Head of caudate nucleus (tissue), 42 donors: ENCODE measurements around the gene NDUFS5.
"Not testable (repeated sequence)": the region's sequence is repeated elsewhere in the genome, so short reads cannot be mapped to it uniquely, and the experiment has no call there.

ENCODE experiments used
- DNase-seq, 42 donors: peaks; one replicate each; pipeline versions ENCODE4 v3.0.0 to v3.0.0-alpha.2; 2020 to 2021; ENCODE audit warnings: mixed read lengths in 7 of 42
- intact Hi-C: fragments of 100-400 bp; cut with DNase I; formaldehyde crosslinking; loops from one replicate; pipeline ENCODE4 v1.15.0; 2022

NDUFS5 gene

GRCh38 chr1:39006287-39006686, 19.9 kb upstream of the NDUFS5 start:
- intact Hi-C loops: no loop called here
- no peak for DNase-seq

GRCh38 chr1:39006726-39007645, 19.2 kb upstream of the NDUFS5 start:
- no peak for DNase-seq
- intact Hi-C loops: no loop called here

DNA sequence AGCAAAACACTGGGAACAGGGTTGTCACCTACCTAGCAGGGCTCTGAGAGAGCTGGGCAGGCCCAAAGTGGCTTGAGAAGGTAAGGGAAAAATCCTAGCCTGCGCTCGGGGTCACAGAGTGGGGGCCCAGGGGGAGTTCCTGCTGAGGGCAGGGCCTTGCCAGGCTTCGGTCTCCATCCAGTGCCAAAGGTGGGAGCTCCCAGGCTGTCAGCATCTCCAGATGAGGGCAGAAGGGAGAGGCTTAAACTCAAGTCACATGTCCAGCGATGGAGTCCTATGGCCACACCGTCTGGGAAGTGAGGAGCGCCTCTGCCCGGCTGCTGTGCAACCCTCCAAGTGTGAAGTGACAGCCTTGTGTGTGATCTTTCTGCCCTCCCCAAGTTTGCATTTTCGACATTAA, 11.2 kb upstream of the NDUFS5 start:
- DNase-seq, intact Hi-C loops: not testable (repeated sequence)

DNA sequence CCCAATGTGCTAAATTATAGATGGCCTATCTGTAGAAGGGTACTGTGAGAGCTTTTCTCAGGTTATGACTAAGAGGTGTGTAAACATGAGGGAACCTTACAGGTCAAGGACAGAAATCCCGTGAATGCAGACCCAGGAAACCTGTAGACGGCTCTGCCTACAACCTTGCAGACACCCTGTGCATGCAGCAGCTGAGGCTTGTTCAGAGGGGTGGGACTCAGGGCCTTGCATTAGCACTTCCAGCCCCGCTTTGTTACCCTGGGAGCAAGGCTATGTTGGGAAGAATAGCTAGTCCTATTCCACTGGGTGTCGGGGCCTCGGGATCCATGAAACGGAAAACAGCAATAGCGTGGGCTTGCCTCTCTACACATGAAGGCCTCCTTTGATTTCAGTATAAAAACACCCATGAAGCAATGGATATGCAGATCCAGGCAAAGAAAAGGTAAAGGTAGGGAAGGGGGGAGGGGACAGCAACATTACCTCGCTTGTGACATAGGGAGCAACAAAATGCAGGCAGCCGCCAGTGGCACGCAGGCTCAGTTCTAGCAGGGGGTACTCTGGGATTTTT, 9.5 kb upstream of the NDUFS5 start:
- intact Hi-C loops: no loop called here
- peak in 4 of 42 donors; percentile 12 to 22 (median 15) for DNase-seq

DNA sequence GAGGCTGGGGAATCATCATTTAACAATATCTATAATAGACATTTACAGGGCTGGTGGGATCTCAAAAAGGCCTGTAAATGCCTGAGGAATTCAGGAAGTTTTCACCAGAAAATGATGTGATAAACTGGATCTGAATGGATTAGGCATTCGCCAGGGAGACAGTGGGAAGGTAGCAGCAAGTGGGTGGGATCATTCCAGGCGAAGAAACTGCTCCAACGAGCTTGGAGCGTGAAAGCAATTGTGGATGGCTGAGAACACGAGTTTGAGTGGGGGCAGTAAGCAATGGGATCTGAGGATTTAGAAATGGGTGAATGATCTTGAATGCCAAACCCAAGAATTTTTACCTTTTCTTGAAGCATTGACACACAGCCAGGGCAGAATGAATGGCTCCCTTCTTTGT, 8.9 kb upstream of the NDUFS5 start:
- intact Hi-C loops: no loop called here
- peak in 31 of 42 donors; percentile 13 to 80 (median 53) for DNase-seq

GRCh38 chr1:39020494-39020893, 5.7 kb upstream of the NDUFS5 start:
- intact Hi-C loops, DNase-seq: not testable (repeated sequence)

GRCh38 chr1:39021426-39021825, 4.7 kb upstream of the NDUFS5 start:
- no peak for DNase-seq
- intact Hi-C loops: no loop called here

GRCh38 chr1:39023140-39023539, 3.0 kb upstream of the NDUFS5 start:
- DNase-seq: no peak
- intact Hi-C loops: no loop called here

GRCh38 chr1:39026866-39027507, 837 bp downstream of the NDUFS5 start:
- intact Hi-C loops: no loop called here
- DNase-seq: peak in 2 of 42 donors; percentile 26 to 43

DNA sequence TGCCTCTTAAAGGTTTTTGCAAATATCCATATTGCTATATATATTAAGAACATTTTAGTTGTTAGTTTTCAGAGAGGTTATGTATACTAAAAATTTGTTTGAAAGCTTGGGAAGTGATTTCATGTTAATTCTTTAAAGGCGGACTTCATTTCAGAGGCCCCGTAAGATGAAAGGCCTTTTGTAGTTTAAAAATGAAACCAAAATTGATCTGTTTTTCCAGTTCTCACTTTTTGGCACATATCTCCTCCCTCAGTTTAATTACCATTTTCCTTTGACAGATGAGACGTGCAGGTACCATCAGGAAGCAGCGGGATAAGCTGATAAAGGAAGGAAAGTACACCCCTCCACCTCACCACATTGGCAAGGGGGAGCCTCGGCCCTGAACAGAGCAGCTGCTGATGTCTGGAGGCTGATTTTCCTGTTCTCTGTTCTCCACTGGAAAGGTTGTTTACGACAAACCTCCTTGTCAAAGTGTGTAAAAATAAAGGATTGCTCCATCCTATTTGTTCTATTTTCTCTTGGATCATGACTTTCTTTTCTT, 8.0 kb downstream of the NDUFS5 start:
- DNase-seq: no peak
- intact Hi-C loops: no loop called here

- intact Hi-C loops: no loop called here
- no peak for DNase-seq
These were observed 10.5 kb downstream of the NDUFS5 start for GRCh38 chr1:39036678-39037077.

DNA sequence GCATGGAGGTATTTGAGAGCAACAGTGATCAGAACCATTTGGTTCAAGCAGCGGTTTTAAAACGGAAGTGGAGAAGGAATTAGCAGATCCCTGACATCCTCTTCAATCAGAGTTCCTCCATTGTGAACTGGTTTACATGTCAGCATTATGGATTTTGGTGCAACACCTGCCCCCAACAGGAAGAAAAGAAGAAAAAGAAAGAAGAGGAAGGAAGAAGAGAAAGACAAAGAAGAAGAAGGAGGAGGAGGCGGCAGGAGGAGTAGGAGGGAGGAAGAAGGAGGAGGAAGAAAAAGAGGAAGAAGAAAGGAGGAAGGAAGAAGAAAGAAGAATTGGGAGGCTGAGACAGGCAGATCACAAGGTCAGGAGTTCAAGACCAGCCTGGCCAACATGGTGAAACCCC, 17.4 kb downstream of the NDUFS5 start:
- intact Hi-C loops: no loop called here
- no peak for DNase-seq

DNA sequence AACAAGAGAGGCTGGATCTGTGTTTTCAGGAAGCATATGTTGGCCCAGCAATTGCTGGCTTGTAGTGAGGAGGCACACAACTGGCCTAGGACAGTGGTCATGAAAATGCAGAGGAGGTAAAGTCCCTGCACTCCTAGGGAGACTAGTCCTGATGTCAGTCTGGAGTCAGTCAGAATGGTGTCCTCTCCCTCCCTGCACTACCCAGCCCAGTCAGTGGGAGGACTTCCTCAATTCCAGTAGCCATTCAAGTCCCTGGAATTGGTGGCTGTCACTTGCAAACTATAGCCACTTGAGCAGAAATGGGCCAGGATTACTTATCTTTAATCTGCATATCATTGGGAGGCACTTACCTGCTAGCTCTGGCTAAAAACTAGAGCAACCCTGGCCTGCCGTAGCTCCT, 18.6 kb downstream of the NDUFS5 start:
- no peak for DNase-seq
- intact Hi-C loops: no loop called here

- intact Hi-C loops: no loop called here
- DNase-seq: no peak
These were observed 19.1 kb downstream of the NDUFS5 start for GRCh38 chr1:39045231-39045630.

GRCh38 chr1:39046613-39047210, 20.6 kb downstream of the NDUFS5 start:
- no peak for DNase-seq
- intact Hi-C loops: no loop called here

DNA sequence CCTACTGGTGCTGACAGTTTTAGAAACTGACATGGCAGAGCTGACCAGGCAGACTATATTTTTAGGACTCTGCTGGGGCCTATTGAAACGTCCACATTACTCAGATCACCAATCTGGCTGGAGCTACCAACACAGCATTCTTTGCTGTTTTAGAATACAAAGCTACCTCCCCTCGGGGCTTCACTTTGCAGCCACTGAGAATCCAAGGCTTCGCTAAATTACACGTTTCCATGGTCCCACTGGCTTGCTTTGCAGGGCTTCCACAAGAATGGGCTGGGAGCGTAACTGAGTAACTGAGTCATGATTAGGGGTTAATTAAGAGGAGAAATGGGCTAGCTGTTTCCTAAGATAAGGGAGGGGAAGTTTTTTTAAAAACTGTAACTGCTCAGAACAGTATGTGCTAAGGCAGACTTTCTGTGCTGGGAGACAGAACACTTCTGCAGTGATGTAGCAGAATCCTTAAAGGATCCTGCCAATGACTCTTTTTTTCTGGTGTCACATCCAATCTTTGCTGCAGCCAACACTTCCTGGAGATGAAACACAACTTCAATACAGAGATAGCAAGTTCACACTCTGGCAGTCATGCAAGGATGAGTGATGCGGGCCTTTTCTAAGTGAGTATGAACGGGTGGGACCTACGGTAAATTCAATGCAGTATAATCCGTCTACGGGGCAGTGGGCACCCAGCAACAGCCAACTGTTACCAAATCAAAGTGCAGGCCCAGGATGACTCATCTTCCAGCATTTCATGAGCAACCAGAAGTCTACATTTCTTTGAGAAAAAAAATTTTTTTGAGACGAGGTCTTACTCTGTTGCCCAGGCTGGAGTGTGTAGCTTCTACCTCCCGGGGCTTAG, 21.5 kb downstream of the NDUFS5 start:
- DNase-seq: peak in 8 of 42 donors; percentile 5 to 57 (median 30)
- intact Hi-C loops: no loop called here

GRCh38 chr1:39048745-39049370, 22.7 kb downstream of the NDUFS5 start:
- intact Hi-C loops: no loop called here
- no peak for DNase-seq

GRCh38 chr1:39050001-39050400, 23.9 kb downstream of the NDUFS5 start:
- DNase-seq: no peak
- intact Hi-C loops: no loop called here
